ENCODE data around the gene FNBP1L. TPM values are rescaled to one million over a fixed set of nuclear protein-coding genes. Genes with fewer than 3 reads are reported as not detected.
A peak's percentile ranks its signal among the peaks of the same experiment; 100 is the strongest.

FNBP1L gene
- polyA plus RNA-seq, 3 donors, result 101 to 122 (median 118) TPM

- no peak for DNase-seq (ENCODE audit: extremely low read depth in 1 of 11, low read depth in 9 of 11, low spot score in 4 of 11)
Measured at GRCh38 chr1:93576746-93577145, 128.8 kb downstream of the FNBP1L start.

GRCh38 chr1:93577536-93578432 lies 129.9 kb downstream of the FNBP1L start:
- no peak for DNase-seq (ENCODE audit: extremely low read depth in 1 of 11, low read depth in 9 of 11, low spot score in 4 of 11)

- no peak for DNase-seq (ENCODE audit: extremely low read depth in 1 of 11, low read depth in 9 of 11, low spot score in 4 of 11)
Measured at GRCh38 chr1:93578433-93578830, 130.5 kb downstream of the FNBP1L start.

- DNase-seq (ENCODE audit: extremely low read depth in 1 of 11, low read depth in 9 of 11, low spot score in 4 of 11), result no peak
Measured at GRCh38 chr1:93578911-93579825, 131.2 kb downstream of the FNBP1L start.

- DNase-seq (ENCODE audit: extremely low read depth in 1 of 11, low read depth in 9 of 11, low spot score in 4 of 11), result no peak
Measured at GRCh38 chr1:93579891-93580290, 132.0 kb downstream of the FNBP1L start.

- DNase-seq (ENCODE audit: extremely low read depth in 1 of 11, low read depth in 9 of 11, low spot score in 4 of 11), result no peak
Measured at GRCh38 chr1:93581917-93582850, 134.3 kb downstream of the FNBP1L start.

- DNase-seq (ENCODE audit: extremely low read depth in 1 of 11, low read depth in 9 of 11, low spot score in 4 of 11), result peak in 1 of 11 donors; percentile 51
Measured at GRCh38 chr1:93584261-93585003, 136.5 kb downstream of the FNBP1L start.

GRCh38 chr1:93585059-93585966 lies 137.4 kb downstream of the FNBP1L start:
- no peak for DNase-seq (ENCODE audit: extremely low read depth in 1 of 11, low read depth in 9 of 11, low spot score in 4 of 11)

GRCh38 chr1:93587354-93587753 lies 139.4 kb downstream of the FNBP1L start:
- DNase-seq (ENCODE audit: extremely low read depth in 1 of 11, low read depth in 9 of 11, low spot score in 4 of 11), result no peak

GRCh38 chr1:93588206-93588605 lies 140.3 kb downstream of the FNBP1L start:
- no peak for DNase-seq (ENCODE audit: extremely low read depth in 1 of 11, low read depth in 9 of 11, low spot score in 4 of 11)

GRCh38 chr1:93588955-93589354 lies 141.0 kb downstream of the FNBP1L start:
- DNase-seq (ENCODE audit: extremely low read depth in 1 of 11, low read depth in 9 of 11, low spot score in 4 of 11), result no peak

- DNase-seq (ENCODE audit: extremely low read depth in 1 of 11, low read depth in 9 of 11, low spot score in 4 of 11), result peak in 1 of 11 donors; percentile 61
Measured at GRCh38 chr1:93591291-93591675, 143.4 kb downstream of the FNBP1L start.

- DNase-seq (ENCODE audit: extremely low read depth in 1 of 11, low read depth in 9 of 11, low spot score in 4 of 11), result peak in 10 of 11 donors; percentile 67 to 87 (median 79)
Measured at GRCh38 chr1:93591676-93592550, 144.0 kb downstream of the FNBP1L start.

- DNase-seq (ENCODE audit: extremely low read depth in 1 of 11, low read depth in 9 of 11, low spot score in 4 of 11), result no peak
Measured at GRCh38 chr1:93592551-93592949, 144.6 kb downstream of the FNBP1L start.

GRCh38 chr1:93593854-93594602 lies 146.1 kb downstream of the FNBP1L start:
- no peak for DNase-seq (ENCODE audit: extremely low read depth in 1 of 11, low read depth in 9 of 11, low spot score in 4 of 11)

- no peak for DNase-seq (ENCODE audit: extremely low read depth in 1 of 11, low read depth in 9 of 11, low spot score in 4 of 11)
Measured at GRCh38 chr1:93594603-93594880, 146.6 kb downstream of the FNBP1L start.
